CD4-positive, alpha-beta memory T cell (primary cell): ENCODE results near the gene WDR86. TPM values are rescaled to one million over a fixed set of nuclear protein-coding genes. Genes with fewer than 3 reads are reported as not detected.

Source experiments
- CTCF ChIA-PET: fragments of 350-600 bp; sonication (Branson Sonifier 250); formaldehyde crosslinking; loops from one replicate; lab custom pipeline; 2021; ENCODE audit warnings: inconsistent platforms; ENCODE audit not compliant: partially characterized antibody; lab: Charles Lee
- POLR2A ChIA-PET: fragments of 350-600 bp; sonication (Branson Sonifier 250); formaldehyde crosslinking; loops from one replicate; lab custom pipeline; 2021; ENCODE audit not compliant: partially characterized antibody; lab: Charles Lee
- DNase-seq, 5 donors: peaks; one replicate each; pipeline versions ENCODE4 v3.0.0 to v3.0.0-alpha.2; 2020 to 2022; ENCODE audit warnings: mixed read lengths in 1 of 5
- H3K27ac ChIP-seq: one replicate; pipeline ENCODE4 v1.7.0; 2013; ENCODE audit warnings: low read depth, low read length
- H3K27me3 ChIP-seq: 2 replicates; pipeline ENCODE4 v1.7.0; 2013; ENCODE audit warnings: mild to moderate bottlenecking, low read length, moderate library complexity; ENCODE audit not compliant: insufficient read depth
- H3K36me3 ChIP-seq: 2 replicates; pipeline ENCODE4 v1.7.0; 2013; ENCODE audit warnings: mild to moderate bottlenecking, low read length, moderate library complexity; ENCODE audit not compliant: insufficient read depth
- H3K4me1 ChIP-seq: 2 replicates; pipeline ENCODE4 v1.7.0; 2013; ENCODE audit warnings: mild to moderate bottlenecking, low read length, moderate library complexity; ENCODE audit not compliant: insufficient read depth
- H3K4me3 ChIP-seq, 2 donors: one replicate each; pipeline ENCODE4 v1.7.0; 2013; ENCODE audit warnings: low read length in 2 of 2, mild to moderate bottlenecking in 1 of 2
- H3K9me3 ChIP-seq, 2 donors: one replicate each; pipeline ENCODE4 v1.7.0; 2013; ENCODE audit warnings: low read length in 2 of 2, control low read depth in 1 of 2; ENCODE audit not compliant: control insufficient read depth in 1 of 2
- H3K27ac Mint-ChIP-seq, 7 donors: one replicate each; pipeline ENCODE4 v1.8.0; 2020 to 2021; ENCODE audit warnings: mixed read lengths in 7 of 7, mild to moderate bottlenecking in 6 of 7, inconsistent platforms in 3 of 7, moderate library complexity in 3 of 7
- H3K27me3 Mint-ChIP-seq, 2 donors: one replicate each; pipeline ENCODE4 v1.8.0; 2020 to 2021; ENCODE audit warnings: mixed read lengths in 2 of 2
- H3K36me3 Mint-ChIP-seq, 2 donors: one replicate each; pipeline ENCODE4 v1.8.0; 2020 to 2021; ENCODE audit warnings: mixed read lengths in 2 of 2, inconsistent platforms in 1 of 2, mild to moderate bottlenecking in 1 of 2
- H3K4me1 Mint-ChIP-seq, 4 donors: one replicate each; pipeline ENCODE4 v1.8.0; 2020 to 2021; ENCODE audit warnings: mixed read lengths in 4 of 4, mild to moderate bottlenecking in 1 of 4
- H3K4me3 Mint-ChIP-seq, 8 donors: one replicate each; pipeline ENCODE4 v1.8.0; 2020 to 2021; ENCODE audit warnings: mixed read lengths in 8 of 8, mild to moderate bottlenecking in 7 of 8, moderate library complexity in 6 of 8, inconsistent platforms in 3 of 8
- H3K9me3 Mint-ChIP-seq, 8 donors: one replicate each; pipeline ENCODE4 v1.8.0; 2020 to 2021; ENCODE audit warnings: mixed read lengths in 8 of 8, mild to moderate bottlenecking in 5 of 8, inconsistent platforms in 3 of 8, moderate library complexity in 1 of 8
- intact Hi-C: fragments of 100-400 bp; cut with micrococcal nuclease; formaldehyde crosslinking; loops from one replicate; pipeline ENCODE4 v1.15.1; 2023
- polyA plus RNA-seq, 2 donors: library from polyadenylated mRNA; unstranded; fragments of 300-500 nt; fragmentation: Illumina TruSeq; gene quantifications; one replicate each; pipeline ENCODE4 v1.2.3, GENCODE V29; 2021
- total RNA-seq, 2 experiments: library from RNA; stranded (reverse); gene quantifications; one replicate each; pipeline ENCODE4 v1.2.3, GENCODE V29; 2021

WDR86 gene
- total and polyA plus RNA-seq, 4 experiments from 2014 or later: 7.0 to 14.4 (median 9.0) TPM

DNA sequence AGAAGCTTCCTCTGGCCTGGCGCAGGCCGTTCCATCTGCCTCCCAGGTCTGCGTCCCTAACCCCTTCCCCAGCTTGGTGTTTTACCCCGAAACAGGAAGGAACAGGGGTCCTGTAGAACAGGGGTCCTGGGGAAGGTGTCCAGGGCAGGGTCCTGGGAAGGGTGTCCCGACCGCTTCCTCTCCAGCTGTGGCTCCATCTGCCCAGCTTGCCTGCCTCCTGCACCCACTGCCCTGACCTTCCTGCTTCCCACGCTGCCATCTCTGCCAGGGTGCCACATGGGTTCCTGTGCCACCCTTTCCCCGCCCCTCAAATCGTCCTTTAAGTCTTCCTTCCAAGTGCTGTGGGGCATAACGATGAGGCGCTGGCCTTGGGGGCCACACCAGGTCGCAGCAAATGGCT is 32.4 kb downstream of the WDR86 start:
- H3K27me3 ChIP-seq: peaks cover 3% of the 10 kb centered on the region
- H3K36me3 ChIP-seq: peaks cover 47% of the 10 kb centered on the region
- CTCF ChIA-PET: interaction anchor here (1.0 to 1.6 kb wide), 2 partner anchors 9 to 63 kb away, joined by 3 to 6 read pairs; no protein-coding TSS in a partner anchor
- H3K36me3 Mint-ChIP-seq: peaks cover 39 to 62% of the 10 kb centered on the region in 2 donors
- no peak overlapping the region for H3K27ac ChIP-seq
- intact Hi-C loops: no loop called here
- DNase-seq: no peak
- H3K27me3 Mint-ChIP-seq: peaks cover 2% of the 10 kb centered on the region in 2 donors
- peak overlapping the region in 4 of 7 donors; percentile 42 to 83 (median 65) for H3K27ac Mint-ChIP-seq
- POLR2A ChIA-PET: interaction anchor here (1.1 to 1.2 kb wide), 2 partner anchors 20 to 71 kb away, joined by 3 read pairs; no protein-coding TSS in a partner anchor
- H3K4me1 ChIP-seq: peaks cover 13% of the 10 kb centered on the region
- no peak overlapping the region for H3K4me3 ChIP-seq
- H3K4me3 Mint-ChIP-seq: no peak overlapping the region
- no peaks in the 10 kb centered on the region for H3K9me3 ChIP-seq
- no peaks in the 10 kb centered on the region for H3K9me3 Mint-ChIP-seq
- peaks cover 5 to 16% (median 10%) of the 10 kb centered on the region in 4 donors for H3K4me1 Mint-ChIP-seq

DNA sequence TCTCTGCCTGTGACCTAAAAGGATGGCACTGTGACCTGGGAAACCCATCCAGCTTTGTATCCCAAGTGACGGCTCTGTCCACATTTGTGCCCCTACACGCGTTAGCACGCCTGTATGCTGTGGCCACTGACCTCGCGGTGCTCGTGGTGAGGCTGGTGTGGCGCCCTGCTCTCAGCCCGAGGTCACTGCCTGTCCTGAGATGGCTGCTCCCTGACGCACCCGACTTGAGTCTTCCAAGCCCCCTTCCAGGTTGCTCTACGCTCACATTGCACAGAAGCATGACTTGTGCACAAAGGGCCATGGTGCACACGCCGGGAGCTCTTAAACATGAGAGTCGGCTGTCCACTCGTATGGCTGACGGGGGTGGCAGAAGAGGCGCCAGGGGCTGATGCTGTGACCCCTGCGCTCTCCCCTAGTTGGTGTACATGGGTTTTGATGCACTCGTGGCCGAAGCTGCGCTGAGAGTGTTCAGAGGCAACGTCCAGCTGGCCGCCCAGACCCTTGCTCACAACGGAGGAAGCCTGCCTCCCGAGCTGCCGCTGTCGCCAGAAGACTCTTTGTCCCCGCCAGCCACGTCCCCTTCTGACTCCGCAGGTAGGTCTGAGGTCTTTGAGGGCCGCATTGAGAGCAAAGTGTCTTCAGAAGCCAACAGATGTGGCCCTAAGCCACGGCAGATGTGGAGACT is 33.5 kb downstream of the WDR86 start:
- H3K4me3 Mint-ChIP-seq: no peak overlapping the region
- no peaks in the 10 kb centered on the region for H3K9me3 ChIP-seq
- H3K27ac Mint-ChIP-seq: peak overlapping the region in 6 of 7 donors; percentile 8 to 80 (median 43)
- peaks cover 6% of the 10 kb centered on the region for H3K4me1 ChIP-seq
- CTCF ChIA-PET: interaction anchor here (1.6 to 15.1 kb wide), 2 partner anchors 8 to 70 kb away, joined by 6 to 398 read pairs; partner anchors contain the start of gene CRYGN
- POLR2A ChIA-PET: interaction anchor here (1.1 to 1.2 kb wide), 2 partner anchors 21 to 72 kb away, joined by 3 read pairs; no protein-coding TSS in a partner anchor
- no peak overlapping the region for H3K4me3 ChIP-seq
- H3K27me3 Mint-ChIP-seq: no peaks in the 10 kb centered on the region
- H3K36me3 ChIP-seq: peaks cover 47% of the 10 kb centered on the region
- intact Hi-C loops: no loop called here
- no peak overlapping the region for H3K27ac ChIP-seq
- peaks cover 2 to 15% (median 7%) of the 10 kb centered on the region in 4 donors for H3K4me1 Mint-ChIP-seq
- no peaks in the 10 kb centered on the region for H3K9me3 Mint-ChIP-seq
- no peak for DNase-seq
- H3K36me3 Mint-ChIP-seq: peaks cover 42 to 69% of the 10 kb centered on the region in 2 donors
- H3K27me3 ChIP-seq: no peaks in the 10 kb centered on the region

DNA sequence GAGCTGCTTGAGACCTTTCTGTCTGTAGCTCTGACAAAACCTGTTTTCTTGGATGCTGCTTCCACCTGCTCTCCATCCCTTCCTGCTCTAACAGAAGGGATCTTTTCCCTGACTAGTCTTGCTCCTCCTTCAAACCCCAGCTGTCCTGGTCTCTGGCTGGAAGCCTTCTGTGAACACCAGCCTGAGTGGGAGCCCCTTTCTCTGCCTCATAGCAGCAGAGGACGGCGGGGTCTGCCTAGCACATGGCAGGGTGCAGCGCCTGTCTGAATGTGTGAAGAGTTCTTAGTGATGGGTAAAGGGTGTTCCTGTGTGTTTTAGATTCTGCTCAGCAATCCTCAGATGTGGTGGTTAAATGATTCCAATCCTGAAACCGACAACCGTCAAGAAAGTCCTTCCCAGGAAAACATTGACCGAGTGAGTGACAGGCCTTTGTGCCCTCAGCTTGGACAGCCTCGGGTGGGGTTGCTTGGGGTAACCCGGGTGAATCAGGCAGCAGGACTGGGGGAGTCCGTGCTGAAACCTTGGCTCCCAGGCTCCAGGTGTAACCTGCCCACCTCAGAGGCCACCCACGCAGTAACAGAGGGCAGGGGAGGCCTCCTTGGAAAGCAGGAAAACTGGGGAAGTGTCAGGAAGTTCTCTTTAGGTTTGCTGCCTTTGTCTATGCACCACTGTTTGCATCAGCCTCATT is 34.2 kb downstream of the WDR86 start:
- H3K9me3 ChIP-seq: no peaks in the 10 kb centered on the region
- intact Hi-C loops: no loop called here
- H3K4me1 Mint-ChIP-seq: peaks cover 0 to 11% (median 6%) of the 10 kb centered on the region in 4 donors
- no peak overlapping the region for H3K4me3 ChIP-seq
- peaks cover 43 to 73% of the 10 kb centered on the region in 2 donors for H3K36me3 Mint-ChIP-seq
- no peak overlapping the region for H3K27ac ChIP-seq
- no peaks in the 10 kb centered on the region for H3K9me3 Mint-ChIP-seq
- ChIA-PET CTCF (interaction anchor here (1.6 to 15.1 kb wide), 2 partner anchors 8 to 71 kb away, joined by 6 to 398 read pairs; partner anchors contain the start of gene CRYGN), POLR2A (no interaction called here)
- DNase-seq: no peak
- H3K27ac Mint-ChIP-seq: peak overlapping the region in 6 of 7 donors; percentile 24 to 80 (median 62)
- no peaks in the 10 kb centered on the region for H3K27me3 Mint-ChIP-seq
- no peaks in the 10 kb centered on the region for H3K4me1 ChIP-seq
- no peak overlapping the region for H3K4me3 Mint-ChIP-seq
- H3K27me3 ChIP-seq: no peaks in the 10 kb centered on the region
- peaks cover 47% of the 10 kb centered on the region for H3K36me3 ChIP-seq

DNA sequence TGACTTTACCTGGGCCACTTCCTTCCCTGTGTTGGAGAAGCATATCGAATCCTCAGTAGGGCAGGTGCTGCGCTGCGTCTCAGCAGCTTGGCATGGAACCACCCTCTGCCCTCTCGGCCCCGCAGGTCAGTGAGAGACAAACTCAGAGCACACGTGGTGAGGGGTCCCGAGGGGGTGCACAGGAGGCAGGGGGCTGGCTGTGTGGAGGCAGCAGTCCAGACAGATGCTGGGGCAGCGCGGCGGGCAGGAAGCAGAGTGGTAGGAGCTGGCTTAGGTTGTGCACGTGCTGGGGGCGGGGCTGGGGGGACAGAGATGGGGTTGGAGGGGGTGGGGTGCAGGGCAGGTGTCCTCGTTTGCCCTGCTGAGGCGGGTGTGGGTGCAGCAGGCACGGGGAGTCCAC is 35.1 kb downstream of the WDR86 start:
- ChIA-PET CTCF (interaction anchor here (1.1 to 15.1 kb wide), 2 partner anchors 64 to 72 kb away, joined by 3 to 398 read pairs; partner anchors contain the start of gene CRYGN), POLR2A (no interaction called here)
- intact Hi-C loops: no loop called here

DNA sequence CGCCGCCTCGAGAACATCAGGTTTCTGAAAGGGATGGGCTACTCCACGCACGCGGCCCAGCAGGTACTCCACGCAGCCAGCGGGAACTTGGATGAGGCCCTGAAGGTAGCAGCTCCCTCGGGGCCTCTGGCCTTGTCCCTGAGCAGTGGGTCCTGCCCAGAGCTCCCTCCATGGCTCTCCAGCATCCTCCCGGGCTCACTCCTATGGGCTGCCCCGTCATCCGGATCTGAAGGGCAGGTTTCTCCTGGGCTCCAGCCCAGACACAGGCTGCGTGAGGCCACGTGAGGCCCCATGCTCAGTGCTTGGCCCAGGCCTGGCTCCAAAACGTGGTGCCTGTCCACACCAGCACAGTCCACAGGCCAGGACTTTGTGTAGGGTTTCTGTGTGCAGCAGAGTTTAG is 35.7 kb downstream of the WDR86 start:
- Mint-ChIP-seq H3K4me1 (peaks cover 0 to 7% (median 4%) of the 10 kb centered on the region in 4 donors), H3K9me3 (no peaks in the 10 kb centered on the region), H3K27me3 (no peaks in the 10 kb centered on the region), H3K27ac (peak overlapping the region in 2 of 7 donors; percentile 64 to 68), H3K36me3 (peaks cover 41 to 72% of the 10 kb centered on the region in 2 donors), H3K4me3 (no peak overlapping the region)
- H3K36me3 ChIP-seq: peaks cover 57% of the 10 kb centered on the region
- DNase-seq: no peak
- no peaks in the 10 kb centered on the region for H3K4me1 ChIP-seq
- no peak overlapping the region for H3K4me3 ChIP-seq
- intact Hi-C loops: no loop called here
- ChIA-PET POLR2A (no interaction called here), CTCF (interaction anchor here (1.1 to 15.1 kb wide), 2 partner anchors 64 to 73 kb away, joined by 3 to 398 read pairs; partner anchors contain the start of gene CRYGN)
- H3K27ac ChIP-seq: no peak overlapping the region
- no peaks in the 10 kb centered on the region for H3K9me3 ChIP-seq
- no peaks in the 10 kb centered on the region for H3K27me3 ChIP-seq

More for the DNA sequence above, 35.1 kb downstream of the WDR86 start:
- Mint-ChIP-seq H3K27me3 (no peaks in the 10 kb centered on the region), H3K9me3 (no peaks in the 10 kb centered on the region), H3K27ac (peak overlapping the region in 2 of 7 donors; percentile 68 to 74), H3K36me3 (peaks cover 44 to 74% of the 10 kb centered on the region in 2 donors), H3K4me3 (no peak overlapping the region), H3K4me1 (peaks cover 0 to 10% (median 6%) of the 10 kb centered on the region in 4 donors)
- Histone ChIP-seq H3K27ac (no peak overlapping the region), H3K9me3 (no peaks in the 10 kb centered on the region), H3K4me1 (no peaks in the 10 kb centered on the region), H3K4me3 (no peak overlapping the region), H3K27me3 (no peaks in the 10 kb centered on the region), H3K36me3 (peaks cover 52% of the 10 kb centered on the region)
- no peak for DNase-seq

DNA sequence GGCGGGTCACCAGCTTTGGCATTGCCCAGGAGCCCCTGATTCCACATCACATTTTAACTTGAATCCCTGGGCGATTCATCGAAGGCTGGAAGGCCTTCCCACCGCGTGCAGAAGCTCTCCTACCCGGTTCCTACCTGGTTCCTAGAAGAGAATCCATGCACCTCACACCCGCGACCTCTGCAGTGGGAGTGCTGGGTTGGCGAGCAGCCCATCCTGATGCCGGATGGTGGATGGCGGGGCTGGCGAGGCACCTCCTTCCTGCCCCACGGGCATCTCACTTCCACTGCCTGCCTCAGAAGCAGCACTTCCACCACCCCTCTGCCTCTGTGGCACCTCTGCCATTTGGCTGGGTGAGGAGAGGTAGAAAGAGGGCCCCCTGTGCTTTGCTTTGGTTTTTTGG is 36.2 kb downstream of the WDR86 start:
- H3K27me3 Mint-ChIP-seq: no peaks in the 10 kb centered on the region
- H3K4me3 ChIP-seq: no peak overlapping the region
- peaks cover 0 to 9% (median 3%) of the 10 kb centered on the region in 4 donors for H3K4me1 Mint-ChIP-seq
- DNase-seq: no peak
- ChIA-PET POLR2A (no interaction called here), CTCF (interaction anchor here (1.0 to 15.1 kb wide), 3 partner anchors 10 to 73 kb away, joined by 3 to 398 read pairs (median 4); partner anchors contain the start of gene CRYGN)
- peaks cover under 1% of the 10 kb centered on the region for H3K4me1 ChIP-seq
- no peaks in the 10 kb centered on the region for H3K27me3 ChIP-seq
- peak overlapping the region in 1 of 7 donors; percentile 29 for H3K27ac Mint-ChIP-seq
- no peaks in the 10 kb centered on the region for H3K9me3 ChIP-seq
- peaks cover 38 to 68% of the 10 kb centered on the region in 2 donors for H3K36me3 Mint-ChIP-seq
- H3K4me3 Mint-ChIP-seq: no peak overlapping the region
- H3K36me3 ChIP-seq: peaks cover 59% of the 10 kb centered on the region
- intact Hi-C loops: no loop called here
- no peaks in the 10 kb centered on the region for H3K9me3 Mint-ChIP-seq
- no peak overlapping the region for H3K27ac ChIP-seq
